ENCODE results near the gene FUT2.
"Not testable (repeated sequence)": the region's sequence is repeated elsewhere in the genome, so short reads cannot be mapped to it uniquely, and the experiment has no call there.

FUT2 gene

DNA sequence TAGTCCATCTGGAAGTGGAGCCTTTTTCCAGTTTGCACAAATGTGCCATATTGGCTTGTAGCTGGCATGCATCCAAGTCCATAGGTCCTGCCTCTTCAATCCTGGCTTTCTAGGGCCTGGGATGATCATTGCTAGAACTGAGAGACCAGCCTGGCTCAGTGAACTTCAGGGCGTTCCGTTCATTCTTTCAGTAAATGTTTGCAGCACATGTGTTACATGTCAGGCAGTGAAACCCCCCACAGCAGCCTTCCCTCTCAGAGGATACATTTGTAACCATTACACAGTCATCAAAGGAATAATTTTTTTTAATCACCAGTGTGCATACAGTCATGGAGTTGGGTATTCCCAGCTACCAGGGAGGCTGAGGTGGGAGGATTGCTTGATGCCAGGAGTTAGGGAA lies 9.7 kb downstream of the FUT2 start:
- DNase-seq = no peak

DNA sequence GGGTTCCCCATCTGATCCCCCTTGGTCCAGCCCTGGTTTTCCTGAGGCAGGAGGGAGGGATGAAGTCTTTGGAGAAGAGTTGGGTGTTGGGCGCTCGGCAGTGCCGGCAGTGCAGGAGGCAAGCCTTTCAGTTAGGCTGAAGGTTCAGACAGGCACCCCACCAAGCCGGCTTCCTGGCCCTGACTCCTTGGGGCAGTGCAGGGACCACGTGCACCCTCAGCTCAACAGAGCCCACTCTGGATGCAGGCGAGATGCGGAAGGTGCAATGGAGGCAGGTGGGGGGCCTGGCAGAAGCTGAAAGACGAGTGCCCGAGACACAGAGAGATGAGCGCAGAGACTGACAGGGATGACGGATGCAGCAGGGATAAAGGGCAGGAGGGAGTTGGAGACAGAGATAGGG lies 12.7 kb downstream of the FUT2 start:
- DNase-seq = no peak

DNA sequence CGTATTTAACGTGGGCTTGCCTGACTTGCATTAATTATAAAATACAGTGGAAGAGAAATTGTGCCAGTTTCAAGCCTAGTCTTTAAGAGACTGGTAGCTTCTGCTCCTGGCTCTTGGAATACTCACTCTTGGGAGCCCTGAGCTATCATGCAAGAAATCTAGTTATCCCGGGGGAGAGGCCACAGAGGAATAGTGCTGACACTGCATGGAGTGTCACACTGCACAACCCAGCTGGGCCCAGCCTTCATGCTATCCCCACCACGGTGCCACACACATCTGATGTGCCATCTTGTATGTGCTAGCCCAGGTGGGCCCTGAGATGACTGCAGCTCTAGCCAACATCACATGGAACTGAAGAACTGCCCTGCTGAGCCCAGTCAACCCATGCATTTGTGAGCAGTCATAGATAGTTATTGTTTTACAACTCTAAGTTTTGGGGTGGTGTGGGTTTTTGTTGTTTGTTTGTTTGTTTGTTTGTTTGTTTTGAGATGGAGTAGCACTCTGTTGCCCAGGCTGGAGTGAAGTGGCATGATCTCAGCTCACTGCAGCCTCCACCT lies 15.4 kb downstream of the FUT2 start:
- DNase-seq = no peak

DNA sequence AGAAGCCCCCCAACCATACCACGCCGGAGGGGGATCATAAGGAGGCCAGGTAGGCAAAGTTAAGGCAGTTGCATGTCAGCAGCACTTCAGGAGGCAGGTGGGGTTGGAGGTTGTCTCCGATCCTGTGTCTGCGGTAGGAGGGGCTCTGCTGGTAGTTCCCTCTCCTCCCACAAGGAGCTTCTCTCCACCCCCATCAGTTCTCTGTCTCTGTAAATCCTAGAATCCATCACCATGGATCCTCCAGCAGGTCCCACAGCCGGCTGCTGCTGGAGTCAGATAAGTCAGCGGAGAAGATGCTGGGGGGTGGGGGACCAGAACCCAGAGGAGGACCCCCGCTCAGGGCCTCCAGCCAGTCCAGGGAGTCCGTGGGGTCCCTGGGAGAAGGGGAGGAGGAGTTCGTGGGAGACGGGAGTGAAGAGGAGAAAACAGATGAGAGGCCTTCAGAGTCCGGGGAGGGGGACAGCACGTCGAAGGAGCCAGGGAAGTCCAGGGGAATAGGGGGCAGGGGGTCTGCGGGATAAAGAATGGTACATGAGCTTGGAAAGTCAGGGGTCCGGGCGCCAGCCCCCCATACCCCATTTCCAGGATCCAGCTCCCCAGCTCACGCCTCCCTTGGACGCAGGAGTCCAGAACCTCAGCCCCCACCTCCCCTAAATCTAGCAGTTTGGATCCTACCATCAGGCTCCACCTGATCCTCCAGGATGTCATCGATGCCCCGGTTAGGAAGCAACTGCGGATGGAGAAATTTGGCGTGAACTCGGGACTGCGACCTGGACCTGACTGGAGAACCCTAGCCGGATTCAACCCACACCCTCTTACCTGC lies 17.5 kb downstream of the FUT2 start:
- peak; percentile 14 to 43 for DNase-seq

DNA sequence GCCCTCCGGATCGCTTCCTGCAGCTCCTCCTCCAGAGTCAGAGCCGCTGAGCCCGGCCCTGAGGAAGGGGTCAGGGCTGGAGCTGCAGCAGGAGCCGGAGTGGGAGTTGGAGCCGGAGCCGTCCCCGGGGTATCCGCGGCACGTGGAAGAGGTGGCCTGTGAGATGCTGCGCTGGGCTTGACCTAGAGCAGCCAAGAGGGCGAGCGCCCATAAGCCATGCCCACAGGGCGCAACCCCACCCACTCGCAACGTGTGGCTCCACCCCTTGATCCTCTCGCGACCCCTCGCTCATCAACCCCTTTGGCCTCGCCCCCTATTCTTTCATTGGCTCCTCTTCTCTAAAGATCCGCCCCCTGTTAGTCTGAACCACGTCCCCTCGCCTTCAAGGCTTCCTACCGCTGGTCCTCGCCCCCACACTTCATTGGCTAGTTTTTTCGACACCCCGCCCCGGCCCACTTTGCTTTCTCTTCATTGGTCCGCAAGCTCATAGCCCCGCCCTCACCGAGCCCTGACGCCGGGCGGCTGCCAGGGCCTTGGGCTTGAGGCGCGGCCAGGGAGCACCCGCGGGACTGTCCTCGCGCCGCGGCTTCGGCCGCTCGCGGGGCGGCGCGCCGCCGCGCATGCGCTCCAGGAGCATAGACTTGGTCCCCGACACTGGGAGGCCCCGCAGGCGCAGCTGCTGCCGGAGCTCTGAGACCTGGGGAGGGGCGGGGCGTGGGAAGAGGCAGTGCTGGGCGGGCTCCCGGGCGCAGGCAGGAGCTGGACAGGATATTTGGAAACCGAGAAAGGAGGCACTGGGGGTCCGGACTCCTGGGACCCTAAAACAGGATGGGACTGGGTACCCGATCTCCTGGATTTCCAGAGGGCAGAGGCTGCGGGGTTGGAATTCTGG lies 18.3 kb downstream of the FUT2 start:
- peak; percentile 99 to 100 for DNase-seq

DNA sequence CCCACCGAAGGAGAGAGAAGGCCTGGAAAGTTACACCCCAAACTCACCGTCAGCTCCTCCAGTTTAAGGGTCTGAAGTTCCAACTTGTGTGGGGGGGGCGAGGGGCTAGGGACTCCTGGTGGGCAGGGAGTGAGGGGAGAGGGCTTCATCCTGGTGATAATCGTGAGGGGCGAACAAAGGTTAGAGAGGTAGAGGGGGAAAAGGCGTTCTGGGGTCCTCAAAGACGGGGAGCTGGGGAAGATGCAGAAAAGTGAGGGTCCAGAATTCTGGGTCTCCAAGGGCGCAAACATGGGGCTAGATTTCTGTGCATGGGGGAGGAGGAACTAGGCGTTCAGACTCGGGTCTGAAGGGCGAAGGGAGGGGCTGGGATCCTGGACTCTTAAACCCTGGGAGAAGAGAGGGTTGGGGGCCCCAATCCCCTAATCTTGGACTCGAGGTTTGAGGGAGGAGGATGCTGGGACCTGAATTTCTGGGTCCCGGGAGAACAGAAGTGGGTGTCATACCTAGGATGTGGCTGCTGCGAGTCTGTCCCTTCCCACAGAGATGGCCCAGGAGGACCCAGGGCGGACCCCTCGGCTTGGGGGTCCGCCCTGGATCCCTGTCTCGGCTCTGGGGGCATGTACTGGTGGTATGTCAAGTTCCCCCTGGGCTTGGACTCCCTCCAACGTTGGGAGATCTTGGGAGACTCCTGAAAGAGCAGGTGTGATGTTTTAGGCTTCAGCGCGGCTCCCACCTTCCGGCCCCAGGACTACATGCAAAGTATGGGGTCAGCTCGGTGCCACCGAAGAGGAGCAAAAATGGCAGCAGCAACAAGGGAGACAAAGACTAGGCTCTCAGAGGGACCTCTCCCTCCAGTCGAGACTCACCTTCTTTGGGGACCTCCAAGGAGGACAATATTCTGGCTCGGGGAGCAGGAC lies 19.2 kb downstream of the FUT2 start:
- DNase-seq = peak; percentile 44 to 78

DNA sequence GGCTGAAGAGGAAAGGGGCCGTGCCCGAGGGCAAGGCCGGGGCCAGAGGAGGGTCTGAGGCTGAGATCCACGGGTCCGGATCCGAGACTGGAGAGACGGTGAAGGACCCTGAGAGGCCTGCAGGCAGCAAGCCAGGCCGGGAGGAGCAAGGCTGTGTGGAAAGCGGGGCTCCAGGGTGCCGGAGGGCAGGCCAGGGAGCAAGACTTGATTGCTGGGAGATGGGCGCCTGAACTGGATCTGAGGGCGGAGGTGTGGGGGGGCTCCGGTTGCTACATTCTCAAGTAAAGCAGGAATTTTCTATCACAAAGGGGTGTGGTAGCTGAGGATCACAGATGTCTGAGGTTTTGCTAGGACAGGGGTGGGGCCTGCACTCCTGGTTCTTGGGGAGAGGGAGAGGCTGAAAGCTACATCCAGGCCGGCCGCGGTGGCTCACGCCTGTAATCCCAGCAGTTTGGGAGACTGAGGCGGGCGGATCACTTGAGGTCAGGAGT lies 20.0 kb downstream of the FUT2 start:
- peak in 1 of 2 experiments; percentile 47 for DNase-seq

DNA sequence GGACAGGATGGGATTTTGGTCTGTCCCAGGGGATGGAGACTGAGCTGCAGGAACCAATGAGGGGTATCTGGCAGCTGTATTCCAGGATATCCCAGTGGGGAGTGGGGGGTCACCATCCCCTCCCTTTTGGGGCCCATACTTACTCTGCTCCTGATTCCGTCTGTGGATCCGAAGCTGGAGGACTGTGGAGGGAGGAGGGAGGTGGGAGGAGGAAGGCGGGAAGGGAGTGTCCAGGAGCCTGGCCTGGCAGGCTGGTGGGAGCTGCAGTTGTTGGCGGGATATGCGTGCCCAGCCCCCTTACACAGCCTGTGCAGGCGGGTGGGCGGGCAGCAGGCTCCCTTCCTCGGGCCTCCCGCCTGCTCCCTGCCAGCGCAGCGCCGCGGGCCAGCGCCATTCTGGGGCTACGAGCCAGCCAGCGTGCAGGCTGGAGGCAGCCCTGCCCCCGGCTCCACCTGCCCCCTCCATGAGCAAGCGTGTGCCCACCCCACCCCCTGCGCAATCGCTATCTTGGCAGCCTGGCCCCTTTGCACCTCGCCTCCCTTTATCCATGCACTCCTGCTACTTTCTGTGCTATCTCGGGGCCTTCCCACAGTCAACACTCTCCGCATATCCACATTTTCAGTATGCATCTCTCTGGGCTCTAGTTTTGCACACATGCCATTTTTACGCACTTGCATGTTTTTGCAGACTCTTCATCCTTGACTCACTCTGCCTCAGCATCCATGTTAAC lies 21.0 kb downstream of the FUT2 start:
- DNase-seq = peak; percentile 17 to 55

DNA sequence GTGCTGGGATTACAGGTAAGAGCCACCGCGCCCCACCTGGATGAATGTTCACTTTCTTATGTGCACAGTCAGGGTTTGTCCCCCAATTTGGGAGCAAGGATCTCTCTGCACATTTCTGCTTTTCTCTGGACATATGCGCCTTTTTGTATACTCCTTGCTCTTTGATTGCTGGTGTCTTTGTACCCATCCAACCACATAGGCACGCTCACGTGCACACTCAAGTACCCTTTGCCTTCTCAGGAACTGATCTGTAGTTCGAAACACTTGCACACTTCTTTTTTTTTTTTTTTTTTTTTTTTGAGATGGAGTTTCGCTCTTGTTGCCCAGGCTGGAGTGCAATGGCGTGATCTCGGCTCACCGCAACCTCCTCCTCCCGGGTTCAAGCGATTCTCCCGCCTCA lies 22.3 kb downstream of the FUT2 start:
- not testable (repeated sequence) for DNase-seq

DNA sequence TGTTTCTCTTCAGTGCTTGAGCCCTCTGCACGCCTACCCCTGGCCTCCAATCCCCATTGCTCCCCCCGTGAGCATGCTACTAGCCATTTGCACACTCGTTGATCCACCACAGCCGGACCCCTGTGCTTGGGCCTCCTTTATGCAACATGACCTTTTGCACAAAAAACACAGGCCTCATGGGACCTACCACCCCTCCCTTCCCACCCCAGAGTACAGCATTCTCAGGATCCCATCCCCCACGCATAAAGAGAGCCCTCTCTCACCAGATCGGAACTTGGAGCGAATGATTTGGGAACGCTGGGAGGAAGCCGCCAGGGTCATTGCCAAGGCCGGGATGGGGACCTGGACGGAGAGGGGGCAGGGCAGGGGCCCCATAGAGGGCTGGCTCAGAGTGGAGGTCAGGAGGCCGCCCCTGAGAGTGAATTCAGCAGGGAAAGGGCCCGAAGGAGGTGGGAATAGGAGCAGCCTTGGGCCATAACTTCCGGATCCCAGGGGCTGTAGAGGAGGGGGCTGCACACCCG lies 23.0 kb downstream of the FUT2 start:
- no peak for DNase-seq

DNA sequence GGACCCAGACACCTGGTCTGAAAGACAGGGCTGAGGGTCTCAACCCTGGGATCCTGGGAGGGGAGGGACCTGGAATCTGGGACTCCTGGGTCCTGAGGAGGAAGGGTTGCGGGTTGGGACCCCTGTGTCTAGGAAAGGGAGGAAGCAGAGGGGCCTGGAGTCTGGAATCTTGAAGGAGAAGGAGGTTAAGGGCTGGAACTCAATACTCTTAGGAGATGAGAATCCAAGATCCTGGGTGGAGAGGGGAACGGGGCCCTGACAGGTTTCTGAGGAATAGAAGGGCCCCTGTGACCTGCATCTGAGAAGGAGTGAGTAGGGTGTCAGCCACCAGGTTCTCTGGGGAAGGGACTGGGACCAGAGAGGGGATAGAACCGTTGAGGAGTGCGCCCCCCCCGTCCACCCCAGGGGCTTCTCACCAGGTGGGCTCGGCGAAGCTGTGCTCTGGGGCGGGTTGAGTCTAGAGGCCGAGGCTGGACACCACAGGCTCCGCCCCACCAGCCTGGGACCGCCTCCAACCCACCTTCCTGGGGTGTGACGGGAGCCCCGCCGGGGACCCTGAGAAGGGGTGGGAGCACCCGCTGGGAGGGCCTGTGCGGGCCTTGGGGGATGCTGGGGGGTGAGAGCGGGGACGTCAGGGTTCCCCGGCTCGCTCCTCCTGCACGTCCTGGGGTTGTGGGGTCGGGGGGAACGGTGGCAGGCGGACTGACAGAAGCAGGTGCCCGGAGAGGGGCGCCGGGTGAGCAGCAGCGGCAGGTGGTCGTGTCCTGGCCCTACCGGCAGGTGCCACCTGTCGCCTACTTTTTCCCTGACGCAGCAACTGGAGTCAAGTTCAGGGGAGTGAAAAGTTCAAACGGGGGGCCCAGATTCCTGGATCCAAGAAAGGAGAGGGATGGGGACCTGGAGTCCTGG lies 23.7 kb downstream of the FUT2 start, which contains the start of gene MAMSTR:
Gene MAMSTR (minus strand): TSS at position 463 of the 909 bp plus-strand sequence. CDS start 694 bp downstream, outside the sequence.
- no peak for DNase-seq

DNA sequence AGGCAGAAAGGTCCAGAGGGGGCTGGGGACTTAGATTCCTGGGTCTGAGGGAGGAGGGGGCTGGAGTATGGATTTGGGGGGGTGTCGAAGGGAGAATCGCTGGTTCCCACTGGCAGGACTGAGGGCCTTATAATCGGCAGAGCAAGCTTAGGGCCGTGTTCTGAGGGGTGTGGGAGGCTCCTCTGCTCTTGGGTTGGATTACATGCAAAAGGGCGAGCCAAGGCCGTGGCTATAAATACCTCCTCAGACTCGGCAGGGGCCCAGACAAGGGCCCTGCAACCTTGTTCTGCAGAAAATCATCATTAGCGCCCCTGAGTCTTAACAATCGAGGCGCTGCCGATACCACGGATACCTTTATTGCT lies 24.5 kb downstream of the FUT2 start:
- no peak for DNase-seq

DNA sequence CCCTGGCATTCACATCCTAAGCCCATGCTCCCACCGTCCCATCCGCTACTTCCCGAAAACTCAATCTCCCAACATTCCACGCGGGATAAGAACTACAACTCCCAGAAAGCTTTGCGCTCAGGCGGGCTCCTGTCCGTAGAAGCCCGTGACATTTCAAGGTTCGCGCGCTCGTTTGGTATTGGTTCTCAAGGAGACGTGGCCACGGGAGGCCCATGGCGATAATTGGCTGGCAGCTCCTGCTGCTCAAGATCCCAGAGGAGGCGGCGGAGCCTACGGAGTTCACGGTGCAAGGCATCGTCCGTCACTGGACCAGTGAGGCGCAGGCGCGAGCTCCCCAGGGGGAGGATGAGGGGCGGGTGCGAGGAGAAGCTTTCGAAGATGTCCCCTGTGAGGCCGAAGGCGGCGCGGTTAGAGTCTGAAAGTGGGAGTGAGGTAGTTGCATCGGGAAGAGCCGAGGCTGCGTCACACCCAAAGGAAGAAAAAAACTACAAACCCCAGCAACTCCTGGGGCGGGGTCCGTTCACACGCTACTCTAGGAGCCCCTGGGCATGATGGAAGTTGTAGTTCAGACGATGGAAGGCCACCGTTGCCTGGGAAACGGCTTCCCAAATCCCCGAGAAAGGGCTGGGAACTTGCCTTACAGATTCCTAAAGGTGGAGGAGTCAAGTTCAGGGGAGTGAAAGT lies 25.0 kb downstream of the FUT2 start:
- peak; percentile 97 to 99 for DNase-seq

DNA sequence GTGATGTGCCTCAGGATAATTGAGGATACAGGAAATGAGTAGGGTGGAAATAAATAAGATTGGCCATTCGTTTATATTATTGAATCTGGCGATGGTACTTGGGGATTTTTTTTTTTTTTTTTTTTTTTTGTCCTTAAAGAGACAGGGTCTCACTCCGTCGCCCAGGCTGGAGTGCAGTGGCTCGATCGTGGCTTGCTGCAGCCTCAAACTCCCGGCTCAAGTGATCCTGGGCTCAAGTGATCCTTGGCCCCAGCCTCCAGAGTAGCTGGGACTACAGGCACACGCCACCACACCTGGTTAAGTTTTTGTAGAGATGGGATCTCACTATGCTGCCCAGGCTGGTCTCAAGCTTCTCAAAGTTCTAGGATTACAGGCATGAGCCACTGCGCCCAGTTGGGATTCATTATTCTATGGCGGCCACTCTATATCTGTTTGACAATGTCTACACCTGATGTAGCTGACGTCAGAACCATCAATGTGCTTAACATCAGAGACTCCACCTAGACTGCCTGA lies 26.5 kb downstream of the FUT2 start:
- no peak for DNase-seq

DNA sequence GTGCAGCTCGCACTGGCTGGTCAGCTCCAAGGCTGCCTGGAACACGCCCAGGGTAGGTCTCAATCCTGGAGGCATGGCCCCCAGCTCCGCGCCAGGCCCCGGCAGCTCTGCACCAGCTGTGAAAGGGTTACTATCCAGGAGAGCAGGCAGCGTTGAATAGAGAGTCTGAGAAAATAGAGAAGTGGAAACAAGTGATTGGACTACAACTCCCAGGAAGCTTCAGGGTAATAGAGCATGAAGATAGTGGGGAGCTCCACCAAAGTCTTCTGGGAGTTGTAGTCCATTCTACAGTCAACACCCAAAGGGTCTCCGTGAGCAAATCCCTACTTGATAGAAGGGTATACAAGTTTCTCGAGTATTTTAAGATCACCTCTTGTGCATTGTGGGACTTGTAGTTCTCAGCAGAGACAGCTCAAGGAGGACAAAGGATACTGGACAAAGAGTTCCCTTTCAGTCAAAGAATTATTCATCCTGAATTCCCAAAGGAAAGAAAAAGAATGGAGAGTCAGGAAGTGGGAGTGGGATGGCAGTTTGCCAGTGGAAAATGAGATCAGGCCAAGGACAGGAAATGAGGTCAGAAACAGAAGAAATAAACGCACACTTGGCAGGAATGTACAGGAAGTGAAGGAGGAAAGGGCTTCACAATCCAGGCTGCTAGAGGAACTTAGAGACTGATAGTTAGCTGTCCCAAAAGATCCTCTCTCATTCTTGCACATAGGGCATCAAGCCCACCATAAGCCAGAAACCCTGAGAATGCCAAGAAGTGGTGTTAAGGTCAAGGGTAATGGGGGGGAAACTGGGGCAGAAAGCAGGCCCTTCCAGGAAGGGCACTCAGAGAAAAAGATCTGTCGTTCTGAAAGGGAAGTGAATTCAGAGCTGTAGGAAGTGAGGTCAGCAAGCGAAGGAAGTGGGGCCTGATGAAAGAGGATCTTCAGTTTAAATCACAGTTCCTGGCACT lies 29.3 kb downstream of the FUT2 start:
- DNase-seq = peak; percentile 33 to 54

DNA sequence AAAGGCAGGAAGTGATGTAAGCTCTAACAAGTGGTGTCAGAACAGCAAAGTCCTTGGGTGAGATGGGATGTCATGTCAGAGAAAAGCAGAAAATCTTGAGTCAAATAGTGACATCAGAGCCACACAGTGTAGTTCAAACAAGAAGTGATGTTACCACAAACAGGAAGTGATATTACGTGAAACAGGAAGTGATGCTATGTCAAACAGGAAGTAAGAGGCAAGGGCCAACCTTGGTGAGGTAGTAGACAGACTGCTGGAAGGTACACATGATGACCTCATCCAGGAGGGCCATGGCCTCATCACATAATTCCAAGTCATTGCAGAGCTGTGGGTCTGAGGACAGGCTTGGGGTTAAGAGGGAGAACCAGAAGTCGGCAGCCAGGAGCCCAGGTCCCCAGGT lies 30.8 kb downstream of the FUT2 start:
- DNase-seq = no peak

DNA sequence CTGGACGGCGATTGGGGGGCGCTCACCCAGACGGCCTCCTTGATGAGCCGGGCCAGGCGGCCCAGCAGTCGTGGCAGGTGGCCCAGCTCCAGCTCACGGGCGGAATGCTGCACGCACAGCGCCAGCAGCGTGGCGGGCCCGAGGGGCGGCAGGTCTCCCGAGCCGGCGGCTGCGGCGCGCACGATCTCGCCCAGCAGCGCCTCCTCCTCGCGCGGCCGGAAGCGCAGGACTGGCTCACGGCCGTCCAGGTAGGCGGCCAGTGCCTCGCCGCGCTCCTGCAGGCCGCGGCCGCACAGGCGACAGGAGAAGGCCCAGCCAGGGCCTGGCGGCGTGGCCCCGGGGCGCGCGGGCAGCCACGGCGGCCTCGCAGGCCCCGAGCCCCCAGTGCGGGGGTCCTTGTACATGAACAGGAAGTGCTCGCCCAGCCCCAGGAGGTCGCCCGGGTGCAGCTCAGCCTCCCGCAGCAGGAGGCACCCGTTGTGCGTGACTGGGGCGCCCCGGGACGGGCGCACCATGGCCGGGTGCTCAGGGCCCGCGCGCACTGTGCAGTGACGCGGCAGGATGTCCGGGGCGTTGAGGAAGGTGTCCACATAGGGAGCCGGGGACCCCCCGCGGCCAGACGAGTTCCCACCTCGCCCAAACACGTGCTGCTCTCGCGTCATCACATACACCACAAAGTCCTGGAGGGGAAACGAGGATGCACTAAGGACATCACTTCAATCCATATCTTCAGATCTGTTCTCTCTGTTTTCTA lies 33.3 kb downstream of the FUT2 start:
- no peak for DNase-seq

Measured in NCI-H526 (cell line).